GM12878 (cell line): ENCODE measurements around the gene ATOSA.

Experiments used
- BHLHE40 ChIP-seq, 2 experiments: fragments of 450-650 bp in 1 of 2; IDR thresholded peaks; 2 replicates each; pipeline ENCODE4 v1.6.1; 2011 to 2017; ENCODE audit warnings: low read depth in 2 of 2, borderline replicate concordance in 1 of 2, improper control_type of control experiment in 1 of 2, low read length in 1 of 2, mild to moderate bottlenecking in 1 of 2
- BMI1 ChIP-seq: fragments of 450-650 bp; IDR thresholded peaks from 2 replicates; pipeline ENCODE4 v1.6.1; 2016; ENCODE audit warnings: mild to moderate bottlenecking, moderate library complexity, borderline replicate concordance
- EP300 ChIP-seq, 2 experiments: fragments of 150-350 bp in 1 of 2; IDR thresholded peaks; 2 replicates each; pipeline ENCODE4 v1.6.1; 2011 to 2012; ENCODE audit warnings: low read depth in 2 of 2, low read length in 2 of 2, borderline replicate concordance in 1 of 2, improper control_type of control experiment in 1 of 2, inconsistent platforms in 1 of 2; ENCODE audit not compliant: control insufficient read depth in 1 of 2
- EZH2 ChIP-seq: IDR thresholded peaks from 2 replicates; pipeline ENCODE4 v1.6.1; 2012; ENCODE audit warnings: low read depth, mild to moderate bottlenecking, control low read depth, inconsistent platforms, low read length, borderline replicate concordance; ENCODE audit not compliant: control insufficient read depth
- FOS ChIP-seq: IDR thresholded peaks from 3 replicates; pipeline ENCODE4 v1.6.1; 2011; ENCODE audit warnings: borderline replicate concordance; ENCODE audit not compliant: insufficient read length; ENCODE audit errors: extremely low read depth
- FOXK2 ChIP-seq: fragments of 450-650 bp; IDR thresholded peaks from 2 replicates; pipeline ENCODE4 v1.6.1; 2017; ENCODE audit warnings: mild to moderate bottlenecking, moderate library complexity
- MXI1 ChIP-seq: fragments of 150-350 bp; IDR thresholded peaks from 2 replicates; pipeline ENCODE4 v1.6.1; 2011; ENCODE audit warnings: low read depth, mild to moderate bottlenecking, inconsistent platforms, low read length, improper control_type of control experiment
- RAD21 ChIP-seq: IDR thresholded peaks from 2 replicates; pipeline ENCODE4 v1.6.1; 2011; ENCODE audit warnings: mild to moderate bottlenecking, low read depth, low read length, moderate library complexity; ENCODE audit not compliant: insufficient read depth
- RFX5 ChIP-seq: IDR thresholded peaks from 2 replicates; pipeline ENCODE4 v1.6.1; 2011; ENCODE audit warnings: low read depth, low read length, improper control_type of control experiment
- SP1 ChIP-seq: IDR thresholded peaks from one replicate; pipeline ENCODE4 v1.6.1; 2011; ENCODE audit warnings: low read depth, low read length
- TF ChIP-seq, protein P1 (sequence below): IDR thresholded peaks from 2 replicates; pipeline ENCODE4 v1.6.1; 2011; ENCODE audit warnings: low read depth, mild to moderate bottlenecking, low read length, moderate library complexity, borderline replicate concordance; ENCODE audit errors: extremely low read depth
- TF ChIP-seq, protein P2 (sequence below), 3 experiments: IDR thresholded peaks in 2 of 3; conservative IDR thresholded peaks in 1 of 3; 2 replicates each; pipeline ENCODE4 v1.5.1; 2011; ENCODE audit warnings: low read depth in 3 of 3, low read length in 3 of 3, mild to moderate bottlenecking in 3 of 3, control low read depth in 2 of 3, moderate library complexity in 2 of 3, inconsistent platforms in 1 of 3, mixed read lengths in 1 of 3; ENCODE audit not compliant: control insufficient read depth in 2 of 3, insufficient read depth in 1 of 3; ENCODE audit errors: extremely low read depth in 1 of 3

DNA sequence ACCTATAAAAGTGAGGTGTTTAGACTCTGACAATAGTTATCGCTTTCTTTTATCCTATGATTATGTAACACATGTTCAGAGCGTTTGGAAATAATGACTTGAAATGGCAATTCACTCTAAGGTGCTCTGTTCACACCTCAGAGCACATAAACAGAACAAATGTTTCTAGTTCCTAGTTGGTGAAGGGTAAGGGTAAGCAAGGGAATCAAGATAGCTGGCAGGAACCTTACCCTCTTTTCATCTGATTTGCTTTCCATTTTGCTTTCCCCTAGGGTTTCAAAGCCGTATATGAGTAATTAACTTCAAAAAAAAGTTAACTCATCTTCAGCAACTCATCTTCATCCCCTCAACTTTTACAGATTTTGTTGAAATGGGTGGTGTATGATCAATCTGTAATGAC, 2.3 kb upstream of the ATOSA start:
- TF ChIP-seq, protein P1, sequence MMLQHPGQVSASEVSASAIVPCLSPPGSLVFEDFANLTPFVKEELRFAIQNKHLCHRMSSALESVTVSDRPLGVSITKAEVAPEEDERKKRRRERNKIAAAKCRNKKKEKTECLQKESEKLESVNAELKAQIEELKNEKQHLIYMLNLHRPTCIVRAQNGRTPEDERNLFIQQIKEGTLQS, result no peak
- TF ChIP-seq SP1 (no peak), EZH2 (no peak), RAD21 (no peak), FOXK2 (no peak), EP300 (IDR thresholded peaks at IDR 0.05; ENCODE audit: borderline replicate concordance in 1 of 2, control insufficient read depth in 1 of 2, low read depth in 2 of 2, low read length in 2 of 2) (no peak), BMI1 (no peak), RFX5 (no peak), MXI1 (no peak), BHLHE40 (IDR thresholded peaks at IDR 0.05; ENCODE audit: borderline replicate concordance in 1 of 2, low read depth in 2 of 2, low read length in 1 of 2) (no peak), FOS (no peak)
- TF ChIP-seq, protein P2, sequence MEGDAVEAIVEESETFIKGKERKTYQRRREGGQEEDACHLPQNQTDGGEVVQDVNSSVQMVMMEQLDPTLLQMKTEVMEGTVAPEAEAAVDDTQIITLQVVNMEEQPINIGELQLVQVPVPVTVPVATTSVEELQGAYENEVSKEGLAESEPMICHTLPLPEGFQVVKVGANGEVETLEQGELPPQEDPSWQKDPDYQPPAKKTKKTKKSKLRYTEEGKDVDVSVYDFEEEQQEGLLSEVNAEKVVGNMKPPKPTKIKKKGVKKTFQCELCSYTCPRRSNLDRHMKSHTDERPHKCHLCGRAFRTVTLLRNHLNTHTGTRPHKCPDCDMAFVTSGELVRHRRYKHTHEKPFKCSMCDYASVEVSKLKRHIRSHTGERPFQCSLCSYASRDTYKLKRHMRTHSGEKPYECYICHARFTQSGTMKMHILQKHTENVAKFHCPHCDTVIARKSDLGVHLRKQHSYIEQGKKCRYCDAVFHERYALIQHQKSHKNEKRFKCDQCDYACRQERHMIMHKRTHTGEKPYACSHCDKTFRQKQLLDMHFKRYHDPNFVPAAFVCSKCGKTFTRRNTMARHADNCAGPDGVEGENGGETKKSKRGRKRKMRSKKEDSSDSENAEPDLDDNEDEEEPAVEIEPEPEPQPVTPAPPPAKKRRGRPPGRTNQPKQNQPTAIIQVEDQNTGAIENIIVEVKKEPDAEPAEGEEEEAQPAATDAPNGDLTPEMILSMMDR (IDR thresholded peaks at IDR 0.05 in 2 of 3, conservative IDR thresholded peaks at IDR 0.05 in 1 of 3; ENCODE audit: control insufficient read depth in 2 of 3, extremely low read depth in 1 of 3, insufficient read depth in 1 of 3, low read depth in 3 of 3, low read length in 3 of 3), result no peak
